ENCODE results near the gene TPO.

- TF ChIP-seq CTCF (IDR thresholded peaks at IDR 0.05) (no peak), POLR2AphosphoS5 (IDR thresholded peaks at IDR 0.05) (no peak), EP300 (IDR thresholded peaks at IDR 0.05) (no peak), POLR2A (IDR thresholded peaks at IDR 0.05) (no peak)
Measured at GRCh38 chr2:1482981-1483380, 69.7 kb downstream of the TPO start.
